DMS 273 (cell line): ENCODE results near the gene NSF.

Experiments
- DNase-seq: peaks from one replicate; lab custom pipeline; 2025; ENCODE audit not compliant: unreplicated experiment; lab: John Stamatoyannopoulos, UW

The NSF gene

DNA sequence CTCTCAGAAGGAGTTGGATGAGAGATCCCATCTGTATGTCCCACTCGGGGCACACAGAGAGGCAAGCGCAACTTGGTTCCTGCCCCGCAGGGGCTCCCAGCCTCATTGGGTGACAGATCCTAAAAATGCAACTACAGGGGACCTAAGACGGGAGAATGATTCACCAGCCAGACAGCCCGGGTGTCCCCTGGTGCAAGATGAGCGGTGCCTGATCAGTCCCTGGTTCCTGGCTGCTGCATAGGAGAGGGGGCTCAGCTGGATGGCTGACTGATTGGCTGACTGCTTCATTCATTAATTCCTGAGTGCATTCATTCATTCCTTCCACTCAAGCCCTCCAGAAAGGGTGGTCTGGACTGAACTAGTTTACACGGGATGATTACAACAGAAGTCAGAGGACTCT, 206.1 kb downstream of the NSF start:
- DNase-seq = no peak

DNA sequence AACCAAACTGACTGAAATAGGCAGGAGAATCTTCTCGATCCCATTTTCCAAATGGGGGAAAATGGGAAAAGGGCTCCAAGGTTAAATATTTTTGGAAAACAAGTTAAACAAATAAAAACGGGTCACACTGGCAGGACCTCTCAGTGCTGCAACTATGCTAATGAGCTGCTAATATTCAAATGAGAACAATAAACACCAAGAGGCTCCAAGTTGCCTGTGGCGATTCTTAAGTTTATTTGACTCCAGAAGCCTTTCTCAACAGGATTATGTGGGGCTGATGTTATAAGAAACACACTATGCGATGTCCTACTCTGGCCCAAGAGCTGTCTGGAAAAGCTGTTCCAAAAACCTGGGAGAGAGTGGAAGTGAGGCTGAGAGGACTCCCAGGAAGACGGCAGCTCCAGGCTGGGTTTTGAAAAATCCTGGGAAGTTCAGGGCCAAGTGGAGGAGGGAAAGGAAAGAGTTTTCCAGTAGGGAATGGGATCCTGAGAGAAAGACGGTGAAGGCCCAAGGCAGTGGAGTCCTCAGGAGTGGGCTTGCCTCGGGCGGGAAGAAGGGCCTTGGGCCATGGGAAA, 206.6 kb downstream of the NSF start:
- DNase-seq = no peak

DNA sequence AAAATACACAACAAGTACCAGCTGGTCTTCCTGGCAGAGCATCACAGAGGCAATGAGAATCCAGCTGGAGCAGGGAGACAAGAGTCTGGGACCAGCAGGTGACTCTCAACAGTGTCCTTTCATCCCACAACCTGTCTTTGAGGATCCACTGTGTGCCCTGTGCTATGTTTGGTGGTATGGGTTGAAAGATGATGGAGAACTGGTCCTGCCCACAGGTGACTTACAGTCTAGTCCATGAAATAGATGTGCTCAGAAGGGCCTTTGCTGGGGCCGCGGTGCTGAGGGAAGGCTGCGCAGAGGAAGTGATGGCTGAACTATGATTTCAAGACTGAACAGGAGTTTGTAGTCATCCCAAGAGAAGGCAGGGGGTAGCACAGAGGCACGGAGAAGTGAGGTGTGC, 210.1 kb downstream of the NSF start:
- peak; percentile 33 for DNase-seq

DNA sequence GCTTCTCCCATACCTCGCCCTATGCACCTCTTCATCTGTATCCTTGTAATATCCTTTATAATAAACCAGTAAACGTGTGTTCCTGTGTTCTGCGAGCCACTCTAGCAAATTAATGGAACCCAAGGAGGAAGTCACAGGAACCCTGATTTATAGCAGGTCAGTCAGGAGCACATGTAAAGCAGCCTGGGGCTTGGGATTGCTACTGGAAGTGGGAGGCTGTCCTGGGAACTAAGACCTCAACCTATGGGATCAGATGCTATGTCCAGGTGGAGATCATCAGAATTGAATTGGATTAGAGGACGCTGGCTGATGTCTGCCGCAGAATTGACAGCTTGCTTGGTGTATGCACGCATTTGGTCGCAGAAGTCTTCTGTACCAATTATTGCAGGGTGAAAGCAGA, 212.3 kb downstream of the NSF start:
- no peak for DNase-seq

DNA sequence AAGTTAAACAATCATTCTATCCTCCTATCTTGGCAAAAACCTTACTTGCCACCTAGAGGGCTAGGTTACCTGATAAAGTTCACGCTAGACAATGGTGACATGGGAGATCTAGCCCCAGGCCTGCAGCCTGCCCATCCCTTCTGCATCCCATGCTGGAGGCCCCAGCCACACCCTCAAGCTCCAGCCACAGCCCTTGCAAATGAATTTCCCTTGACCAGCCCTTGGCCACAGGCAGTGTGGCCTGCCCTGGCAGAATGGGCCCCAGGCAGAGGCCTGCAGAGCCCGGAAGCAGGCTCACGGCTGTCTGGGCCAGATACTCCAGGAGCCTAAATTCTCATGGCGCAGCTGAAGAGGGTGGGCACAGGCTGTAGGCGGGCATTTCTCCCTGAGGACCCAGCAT, 213.1 kb downstream of the NSF start:
- no peak for DNase-seq

DNA sequence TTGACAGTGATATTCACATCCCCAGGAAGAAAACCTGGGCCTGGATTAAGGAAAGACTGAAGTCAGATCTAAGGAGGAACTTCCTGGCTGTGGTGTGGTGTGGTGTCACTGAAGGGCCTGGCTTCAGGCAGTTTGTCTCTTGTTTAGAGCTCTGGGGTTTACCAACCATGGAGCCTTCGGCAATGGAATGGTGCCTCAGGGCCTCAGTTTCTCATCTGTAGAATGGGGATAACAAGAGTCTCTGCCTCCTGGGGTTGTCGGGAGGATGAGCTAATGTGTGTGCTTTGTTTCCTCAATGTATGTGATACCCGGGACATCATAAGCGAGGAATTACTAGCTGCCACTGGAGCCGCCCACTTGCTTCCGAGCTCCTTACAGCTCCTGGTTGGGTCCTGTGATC, 215.3 kb downstream of the NSF start:
- no peak for DNase-seq
